ENCODE data around the gene ZNRF4.

The ZNRF4 gene

GRCh38 chr19:5445561-5446055, 9.6 kb upstream of the ZNRF4 start:
- Histone ChIP-seq H3K4me1 (ENCODE audit: control insufficient read depth, insufficient read depth, low read length) (no peaks in the 10 kb centered on the region), H3K27me3 (ENCODE audit: control insufficient read depth, insufficient read depth, low read length) (peaks cover 16% of the 10 kb centered on the region), H3K9ac (ENCODE audit: low read length) (no peak overlapping the region), H3K36me3 (ENCODE audit: control insufficient read depth, insufficient read depth, low read length) (no peaks in the 10 kb centered on the region), H3K4me3 (ENCODE audit: low read length) (no peak overlapping the region), H3K9me3 (ENCODE audit: control insufficient read depth, low read length) (no peaks in the 10 kb centered on the region)

- Histone ChIP-seq H3K4me3 (ENCODE audit: low read length) (no peak overlapping the region), H3K36me3 (ENCODE audit: control insufficient read depth, insufficient read depth, low read length) (no peaks in the 10 kb centered on the region), H3K27me3 (ENCODE audit: control insufficient read depth, insufficient read depth, low read length) (peaks cover 16% of the 10 kb centered on the region), H3K4me1 (ENCODE audit: control insufficient read depth, insufficient read depth, low read length) (no peaks in the 10 kb centered on the region), H3K9me3 (ENCODE audit: control insufficient read depth, low read length) (no peaks in the 10 kb centered on the region), H3K9ac (ENCODE audit: low read length) (no peak overlapping the region)
Observed at GRCh38 chr19:5447700-5448311, 7.4 kb upstream of the ZNRF4 start.

GRCh38 chr19:5448374-5448773, 6.8 kb upstream of the ZNRF4 start:
- Histone ChIP-seq H3K9ac (ENCODE audit: low read length) (no peak overlapping the region), H3K27me3 (ENCODE audit: control insufficient read depth, insufficient read depth, low read length) (peaks cover 16% of the 10 kb centered on the region), H3K9me3 (ENCODE audit: control insufficient read depth, low read length) (no peaks in the 10 kb centered on the region), H3K4me1 (ENCODE audit: control insufficient read depth, insufficient read depth, low read length) (no peaks in the 10 kb centered on the region), H3K36me3 (ENCODE audit: control insufficient read depth, insufficient read depth, low read length) (no peaks in the 10 kb centered on the region), H3K4me3 (ENCODE audit: low read length) (no peak overlapping the region)

GRCh38 chr19:5450482-5451126, 4.6 kb upstream of the ZNRF4 start:
- Histone ChIP-seq H3K9ac (ENCODE audit: low read length) (no peak overlapping the region), H3K27me3 (ENCODE audit: control insufficient read depth, insufficient read depth, low read length) (peaks cover 16% of the 10 kb centered on the region), H3K4me1 (ENCODE audit: control insufficient read depth, insufficient read depth, low read length) (no peaks in the 10 kb centered on the region), H3K36me3 (ENCODE audit: control insufficient read depth, insufficient read depth, low read length) (no peaks in the 10 kb centered on the region), H3K9me3 (ENCODE audit: control insufficient read depth, low read length) (no peaks in the 10 kb centered on the region), H3K4me3 (ENCODE audit: low read length) (no peak overlapping the region)

GRCh38 chr19:5451494-5451893, 3.7 kb upstream of the ZNRF4 start:
- H3K4me1 ChIP-seq (ENCODE audit: control insufficient read depth, insufficient read depth, low read length), result no peaks in the 10 kb centered on the region
- H3K9me3 ChIP-seq (ENCODE audit: control insufficient read depth, low read length), result no peaks in the 10 kb centered on the region
- no peak overlapping the region for H3K4me3 ChIP-seq (ENCODE audit: low read length)
- H3K9ac ChIP-seq (ENCODE audit: low read length), result no peak overlapping the region
- H3K27me3 ChIP-seq (ENCODE audit: control insufficient read depth, insufficient read depth, low read length), result peaks cover 16% of the 10 kb centered on the region
- H3K36me3 ChIP-seq (ENCODE audit: control insufficient read depth, insufficient read depth, low read length), result no peaks in the 10 kb centered on the region

- Histone ChIP-seq H3K9me3 (ENCODE audit: control insufficient read depth, low read length) (no peaks in the 10 kb centered on the region), H3K36me3 (ENCODE audit: control insufficient read depth, insufficient read depth, low read length) (no peaks in the 10 kb centered on the region), H3K4me1 (ENCODE audit: control insufficient read depth, insufficient read depth, low read length) (no peaks in the 10 kb centered on the region), H3K9ac (ENCODE audit: low read length) (no peak overlapping the region), H3K4me3 (ENCODE audit: low read length) (no peak overlapping the region), H3K27me3 (ENCODE audit: control insufficient read depth, insufficient read depth, low read length) (peaks cover 13% of the 10 kb centered on the region)
Observed at GRCh38 chr19:5452594-5453565, 2.3 kb upstream of the ZNRF4 start.

GRCh38 chr19:5454743-5455142, 474 bp upstream of the ZNRF4 start:
- Histone ChIP-seq H3K4me1 (ENCODE audit: control insufficient read depth, insufficient read depth, low read length) (no peaks in the 10 kb centered on the region), H3K9me3 (ENCODE audit: control insufficient read depth, low read length) (no peaks in the 10 kb centered on the region), H3K4me3 (ENCODE audit: low read length) (no peak overlapping the region), H3K27me3 (ENCODE audit: control insufficient read depth, insufficient read depth, low read length) (peaks cover 3% of the 10 kb centered on the region), H3K36me3 (ENCODE audit: control insufficient read depth, insufficient read depth, low read length) (no peaks in the 10 kb centered on the region), H3K9ac (ENCODE audit: low read length) (no peak overlapping the region)

- Histone ChIP-seq H3K4me3 (ENCODE audit: low read length) (no peak overlapping the region), H3K9ac (ENCODE audit: low read length) (no peak overlapping the region), H3K9me3 (ENCODE audit: control insufficient read depth, low read length) (no peaks in the 10 kb centered on the region), H3K36me3 (ENCODE audit: control insufficient read depth, insufficient read depth, low read length) (no peaks in the 10 kb centered on the region), H3K4me1 (ENCODE audit: control insufficient read depth, insufficient read depth, low read length) (no peaks in the 10 kb centered on the region), H3K27me3 (ENCODE audit: control insufficient read depth, insufficient read depth, low read length) (no peaks in the 10 kb centered on the region)
Observed at GRCh38 chr19:5456130-5456840, 1.1 kb downstream of the ZNRF4 start.

- Histone ChIP-seq H3K9ac (ENCODE audit: low read length) (no peak overlapping the region), H3K4me3 (ENCODE audit: low read length) (no peak overlapping the region), H3K27me3 (ENCODE audit: control insufficient read depth, insufficient read depth, low read length) (no peaks in the 10 kb centered on the region), H3K36me3 (ENCODE audit: control insufficient read depth, insufficient read depth, low read length) (no peaks in the 10 kb centered on the region), H3K9me3 (ENCODE audit: control insufficient read depth, low read length) (no peaks in the 10 kb centered on the region), H3K4me1 (ENCODE audit: control insufficient read depth, insufficient read depth, low read length) (no peaks in the 10 kb centered on the region)
Observed at GRCh38 chr19:5456841-5457200, 1.6 kb downstream of the ZNRF4 start.

GRCh38 chr19:5457709-5458108, 2.5 kb downstream of the ZNRF4 start:
- Histone ChIP-seq H3K36me3 (ENCODE audit: control insufficient read depth, insufficient read depth, low read length) (no peaks in the 10 kb centered on the region), H3K9ac (ENCODE audit: low read length) (no peak overlapping the region), H3K9me3 (ENCODE audit: control insufficient read depth, low read length) (no peaks in the 10 kb centered on the region), H3K4me1 (ENCODE audit: control insufficient read depth, insufficient read depth, low read length) (no peaks in the 10 kb centered on the region), H3K27me3 (ENCODE audit: control insufficient read depth, insufficient read depth, low read length) (no peaks in the 10 kb centered on the region), H3K4me3 (ENCODE audit: low read length) (no peak overlapping the region)

GRCh38 chr19:5458420-5458819, 3.2 kb downstream of the ZNRF4 start:
- Histone ChIP-seq H3K27me3 (ENCODE audit: control insufficient read depth, insufficient read depth, low read length) (no peaks in the 10 kb centered on the region), H3K36me3 (ENCODE audit: control insufficient read depth, insufficient read depth, low read length) (no peaks in the 10 kb centered on the region), H3K9me3 (ENCODE audit: control insufficient read depth, low read length) (no peaks in the 10 kb centered on the region)

More at GRCh38 chr19:5458420-5458819, 3.2 kb downstream of the ZNRF4 start:
- Histone ChIP-seq H3K9ac (ENCODE audit: low read length) (no peak overlapping the region), H3K4me1 (ENCODE audit: control insufficient read depth, insufficient read depth, low read length) (no peaks in the 10 kb centered on the region), H3K4me3 (ENCODE audit: low read length) (no peak overlapping the region)

Data from mucosa of stomach (tissue), 1 donor.